Cardiac fibroblast (primary cell): ENCODE results near the gene KERA.
A peak's percentile ranks its signal among the peaks of the same experiment; 100 is the strongest.

ENCODE experiments used
- DNase-seq, 2 donors: peaks; one replicate each; pipeline versions ENCODE4 v3.0.0 to v3.0.0-alpha.2; 2010; ENCODE audit warnings: low read depth in 2 of 2
- H3K4me3 ChIP-seq, 2 donors: replicated peaks in 1 of 2; 1 replicate in 1 of 2; 2 replicates in 1 of 2; pipeline ENCODE4 v1.5.1; 2011; ENCODE audit warnings: low read depth in 2 of 2, low read length in 2 of 2, mild to moderate bottlenecking in 2 of 2, moderate library complexity in 1 of 2
- TF ChIP-seq, protein P1 (sequence below): IDR thresholded peaks from one replicate; pipeline ENCODE4 v1.5.1; 2011; ENCODE audit warnings: low read depth, mild to moderate bottlenecking, low read length, inconsistent platforms

KERA gene

GRCh38 chr12:91074154-91074709 lies 16.4 kb upstream of the KERA start:
- peak in 1 of 2 donors; percentile 8 for DNase-seq
- no peak overlapping the region for H3K4me3 ChIP-seq
- TF ChIP-seq, protein P1, sequence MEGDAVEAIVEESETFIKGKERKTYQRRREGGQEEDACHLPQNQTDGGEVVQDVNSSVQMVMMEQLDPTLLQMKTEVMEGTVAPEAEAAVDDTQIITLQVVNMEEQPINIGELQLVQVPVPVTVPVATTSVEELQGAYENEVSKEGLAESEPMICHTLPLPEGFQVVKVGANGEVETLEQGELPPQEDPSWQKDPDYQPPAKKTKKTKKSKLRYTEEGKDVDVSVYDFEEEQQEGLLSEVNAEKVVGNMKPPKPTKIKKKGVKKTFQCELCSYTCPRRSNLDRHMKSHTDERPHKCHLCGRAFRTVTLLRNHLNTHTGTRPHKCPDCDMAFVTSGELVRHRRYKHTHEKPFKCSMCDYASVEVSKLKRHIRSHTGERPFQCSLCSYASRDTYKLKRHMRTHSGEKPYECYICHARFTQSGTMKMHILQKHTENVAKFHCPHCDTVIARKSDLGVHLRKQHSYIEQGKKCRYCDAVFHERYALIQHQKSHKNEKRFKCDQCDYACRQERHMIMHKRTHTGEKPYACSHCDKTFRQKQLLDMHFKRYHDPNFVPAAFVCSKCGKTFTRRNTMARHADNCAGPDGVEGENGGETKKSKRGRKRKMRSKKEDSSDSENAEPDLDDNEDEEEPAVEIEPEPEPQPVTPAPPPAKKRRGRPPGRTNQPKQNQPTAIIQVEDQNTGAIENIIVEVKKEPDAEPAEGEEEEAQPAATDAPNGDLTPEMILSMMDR: no peak

DNA sequence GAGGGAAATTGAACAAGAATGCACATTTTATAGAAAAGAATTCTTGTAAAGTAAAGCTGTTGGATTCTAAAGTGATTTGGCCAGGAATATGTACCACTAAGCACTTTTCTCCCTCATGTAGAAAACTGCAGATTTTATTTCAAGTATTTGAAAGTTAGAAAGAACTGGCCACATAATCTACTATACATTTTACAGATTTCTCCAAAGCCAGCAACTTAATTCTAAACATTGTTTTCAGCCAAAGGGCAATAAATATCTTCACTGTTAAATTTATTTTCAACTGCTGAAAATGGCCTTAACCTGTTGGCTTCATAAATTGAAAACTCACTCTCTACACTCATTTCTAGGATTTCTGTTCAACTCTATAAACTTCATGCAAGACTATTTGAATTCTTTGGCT lies 15.6 kb upstream of the KERA start:
- no peak overlapping the region for H3K4me3 ChIP-seq
- no peak for DNase-seq
- TF ChIP-seq, protein P1: no peak

DNA sequence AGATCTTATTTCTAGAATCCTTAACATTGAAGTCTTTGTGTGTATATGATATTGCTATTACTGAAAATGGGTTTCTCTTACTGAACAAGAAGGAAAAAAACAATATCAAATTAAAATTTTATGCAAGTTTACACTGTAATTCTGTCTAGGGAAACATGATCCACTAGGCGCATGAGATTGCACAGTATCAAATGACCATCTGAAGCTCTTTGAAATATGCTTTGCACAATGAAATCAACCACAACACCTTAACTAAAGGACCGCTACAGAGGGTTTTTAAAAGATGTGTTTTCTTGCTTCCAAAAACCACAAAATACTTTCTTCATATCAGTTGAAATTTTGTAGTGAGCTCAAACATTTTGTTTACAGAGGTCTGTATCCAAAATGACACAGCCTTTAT lies 15.1 kb upstream of the KERA start:
- H3K4me3 ChIP-seq: no peak overlapping the region
- DNase-seq: no peak
- TF ChIP-seq, protein P1: no peak

DNA sequence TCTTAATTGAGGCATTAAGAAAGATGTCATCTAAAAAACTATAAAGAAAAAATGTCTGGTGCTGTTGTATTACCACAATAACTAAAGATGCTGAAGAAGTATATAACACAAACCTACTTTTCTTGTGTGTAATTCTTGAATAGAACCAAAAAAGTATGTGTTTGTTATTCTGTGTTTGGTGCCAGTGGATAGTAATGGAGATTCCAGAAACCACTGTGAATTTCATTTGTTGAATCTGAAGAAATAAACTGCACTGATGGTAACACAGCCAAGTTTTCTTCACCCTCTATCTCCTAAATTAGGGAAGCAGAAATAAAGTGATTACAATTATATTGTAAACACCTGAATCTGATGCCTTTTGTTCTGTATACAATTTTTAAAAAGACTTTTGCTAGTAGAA lies 13.1 kb upstream of the KERA start:
- H3K4me3 ChIP-seq: no peak overlapping the region
- DNase-seq: no peak
- TF ChIP-seq, protein P1: no peak

DNA sequence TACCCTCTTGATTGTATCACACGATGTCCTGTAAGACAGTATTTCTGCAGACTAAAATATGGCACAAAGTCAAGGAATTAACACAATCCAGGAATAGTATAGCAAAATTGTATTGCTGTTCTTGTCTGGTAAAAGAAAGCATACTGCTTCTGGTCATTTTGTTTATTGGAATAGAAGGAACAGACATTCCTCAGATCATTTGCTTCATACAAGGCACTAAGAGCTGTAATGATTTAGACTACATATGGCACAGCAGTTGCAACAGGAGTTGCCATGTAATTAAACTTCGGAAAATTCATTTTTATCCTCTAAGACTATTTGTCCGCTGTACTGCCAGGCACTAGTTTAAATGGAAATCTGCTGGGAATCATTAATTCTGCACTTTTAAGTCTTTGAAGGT lies 7.6 kb upstream of the KERA start:
- TF ChIP-seq, protein P1: no peak

GRCh38 chr12:91064640-91065039 lies 6.8 kb upstream of the KERA start:
- TF ChIP-seq, protein P1: no peak

More for the DNA sequence above, 7.6 kb upstream of the KERA start:
- DNase-seq: no peak
- H3K4me3 ChIP-seq: no peak overlapping the region

GRCh38 chr12:91061091-91061490 lies 3.3 kb upstream of the KERA start:
- no peak for DNase-seq
- no peak overlapping the region for H3K4me3 ChIP-seq
- TF ChIP-seq, protein P1: no peak

More at GRCh38 chr12:91064640-91065039, 6.8 kb upstream of the KERA start:
- H3K4me3 ChIP-seq: no peak overlapping the region
- DNase-seq: no peak
